ENCODE results near the gene TCHP.

Gene TCHP

DNA sequence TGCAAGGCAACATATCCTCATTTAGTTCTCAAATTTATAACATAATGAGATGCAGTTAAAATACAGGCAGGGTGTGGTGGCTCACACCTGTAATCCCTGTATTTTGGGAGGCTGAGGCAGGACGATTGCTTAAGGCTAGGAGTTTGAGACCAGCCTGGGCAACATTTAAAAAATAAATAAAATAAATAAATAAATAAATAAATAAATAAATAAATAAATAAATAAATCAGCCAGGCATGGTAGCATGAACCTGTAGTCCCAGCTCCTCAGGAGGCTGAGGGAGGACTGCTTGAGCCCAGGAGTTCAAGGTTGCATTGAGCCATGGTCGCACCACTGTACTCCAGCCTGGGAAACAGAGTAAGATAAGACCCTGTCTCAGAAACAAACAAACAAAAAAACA, 39.4 kb downstream of the TCHP start:
- no peak for DNase-seq

DNA sequence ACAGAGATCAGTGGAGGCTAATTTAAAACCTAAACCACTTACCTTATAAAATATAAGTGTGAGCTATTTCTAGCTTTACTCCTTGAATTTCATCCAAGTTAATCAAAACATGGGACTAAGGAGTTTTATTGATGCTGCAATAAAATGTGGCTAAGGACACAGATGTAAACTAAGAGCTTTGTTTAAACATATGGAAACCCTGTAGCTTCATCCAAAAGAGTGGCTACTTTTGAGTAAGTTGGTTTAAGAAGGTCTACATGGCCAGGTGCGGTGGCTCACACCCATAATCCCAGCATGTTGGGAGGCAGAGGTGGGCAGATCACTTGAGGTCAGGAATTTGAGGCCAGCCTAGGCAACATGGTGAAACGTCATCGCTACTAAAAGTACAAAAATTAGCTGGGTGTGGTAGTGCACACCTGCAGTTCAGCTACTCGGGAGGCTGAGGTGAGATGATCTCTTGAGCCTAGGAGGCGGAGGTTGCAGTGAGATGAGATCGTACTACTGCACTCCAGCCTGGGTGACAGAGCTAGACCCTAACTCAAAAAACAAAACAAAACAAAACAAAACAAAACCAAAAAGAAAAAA, 40.4 kb downstream of the TCHP start:
- no peak for DNase-seq

DNA sequence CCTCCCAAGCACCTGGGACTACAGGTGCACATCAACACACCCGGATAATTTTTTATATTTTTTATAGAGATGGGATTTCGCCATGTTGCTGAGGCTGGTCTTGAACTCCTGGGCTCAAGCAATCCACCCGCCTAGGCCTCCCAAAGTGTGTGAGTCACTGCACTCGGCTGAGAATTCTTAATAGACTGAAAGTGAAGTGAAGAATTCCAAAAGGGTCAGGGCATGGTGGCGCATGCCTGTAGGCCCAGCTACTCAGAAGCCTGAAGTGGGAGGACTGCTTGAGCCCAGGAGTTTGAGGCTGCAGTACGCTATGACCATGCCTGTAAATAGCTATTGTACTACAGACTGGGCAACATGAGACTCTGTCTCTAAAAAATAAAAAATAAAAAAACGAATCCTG, 43.7 kb downstream of the TCHP start:
- DNase-seq = no peak

DNA sequence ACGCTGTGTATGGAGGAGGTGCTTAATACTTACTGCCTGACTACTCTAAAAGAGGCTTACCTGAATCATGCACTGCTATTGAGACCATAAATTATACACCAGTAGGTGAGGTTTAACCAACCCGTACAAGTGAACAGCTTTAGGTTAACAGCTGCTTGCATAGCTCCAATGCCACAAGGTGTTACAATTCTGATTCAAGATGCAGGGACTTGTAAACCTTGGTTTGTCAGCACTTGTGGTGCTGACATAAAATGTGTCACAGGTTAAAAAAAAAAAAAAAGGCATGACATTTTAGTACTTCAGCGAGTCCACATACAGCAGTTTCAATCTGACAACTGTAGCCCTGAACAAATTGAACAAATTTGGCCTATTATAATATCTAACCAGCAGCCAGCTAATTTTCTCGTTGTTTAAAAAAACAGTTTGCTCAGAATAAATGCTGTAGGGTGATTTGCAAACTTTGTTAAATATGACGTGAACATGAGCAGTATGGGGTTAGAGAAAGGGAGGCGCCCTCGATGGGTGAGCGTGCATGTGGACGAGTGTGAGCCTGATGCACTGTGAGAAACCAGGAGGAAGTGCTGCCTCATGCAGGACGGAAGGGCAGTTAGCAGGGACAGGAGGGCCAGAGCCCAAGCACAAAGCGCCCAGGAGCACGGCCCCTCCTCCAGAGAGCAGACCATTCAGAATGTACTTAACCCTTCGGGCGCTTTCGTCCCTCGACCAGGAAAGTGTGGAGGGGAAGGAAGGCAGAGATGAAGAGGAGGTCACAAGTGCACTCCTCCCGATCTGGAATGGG, 44.7 kb downstream of the TCHP start:
- no peak for DNase-seq

DNA sequence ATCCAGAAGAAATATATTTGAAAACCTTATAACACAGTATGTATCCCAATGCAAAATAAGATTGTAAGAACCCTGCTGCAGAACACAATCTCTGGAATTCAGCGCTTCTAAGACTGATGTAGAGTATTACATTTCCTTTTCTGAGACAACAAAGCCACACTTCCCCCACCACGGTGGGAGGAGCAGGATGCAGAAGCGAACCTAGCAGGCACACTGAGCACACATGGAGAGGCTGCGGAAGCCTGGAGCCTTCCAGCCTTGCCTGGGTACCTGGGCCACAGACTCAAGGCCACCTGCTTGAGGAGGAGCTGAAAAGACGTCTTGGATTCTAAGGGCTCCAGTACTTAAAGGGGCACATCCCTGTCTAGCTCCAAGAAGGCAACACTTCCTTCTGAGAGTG, 46.4 kb downstream of the TCHP start:
- DNase-seq = no peak

DNA sequence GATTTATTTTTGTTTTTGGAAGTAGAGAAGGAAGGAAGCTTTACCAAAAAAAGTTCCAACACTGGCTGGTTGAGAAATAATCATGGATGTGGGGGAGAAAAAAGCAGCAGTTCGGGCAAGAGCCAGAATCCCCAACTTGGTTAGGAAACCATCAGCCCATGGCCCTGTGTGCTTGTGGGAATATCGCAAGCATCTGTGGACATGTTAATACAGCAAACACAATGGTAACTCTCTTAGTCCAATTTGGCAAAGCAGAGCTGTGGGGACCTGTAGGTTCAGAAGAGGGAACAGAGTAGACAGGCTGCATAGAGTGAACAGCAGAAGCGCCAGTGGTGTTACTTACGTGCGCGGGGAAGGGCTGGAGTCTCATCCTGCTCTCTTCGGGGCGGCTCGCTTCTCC, 46.8 kb downstream of the TCHP start:
- DNase-seq = no peak

DNA sequence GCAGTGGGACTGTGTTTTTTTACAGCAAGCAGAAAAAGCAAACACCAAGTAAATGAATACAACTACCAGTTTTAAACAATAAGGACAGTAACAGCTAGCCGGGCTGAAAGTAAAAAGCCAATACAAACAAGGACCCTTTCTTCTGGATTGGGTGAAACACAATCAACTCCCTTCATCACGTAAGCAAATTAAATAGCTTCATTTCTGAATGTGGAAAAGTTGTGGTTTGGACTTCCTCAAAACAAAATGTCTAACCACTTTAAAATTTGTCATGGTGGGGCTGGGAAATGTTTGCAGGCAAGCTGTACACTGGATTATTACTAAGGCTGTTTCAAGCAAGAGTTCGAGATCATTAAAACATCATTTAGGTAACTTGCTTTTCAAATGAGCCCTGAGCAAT, 47.4 kb downstream of the TCHP start:
- no peak for DNase-seq

DNA sequence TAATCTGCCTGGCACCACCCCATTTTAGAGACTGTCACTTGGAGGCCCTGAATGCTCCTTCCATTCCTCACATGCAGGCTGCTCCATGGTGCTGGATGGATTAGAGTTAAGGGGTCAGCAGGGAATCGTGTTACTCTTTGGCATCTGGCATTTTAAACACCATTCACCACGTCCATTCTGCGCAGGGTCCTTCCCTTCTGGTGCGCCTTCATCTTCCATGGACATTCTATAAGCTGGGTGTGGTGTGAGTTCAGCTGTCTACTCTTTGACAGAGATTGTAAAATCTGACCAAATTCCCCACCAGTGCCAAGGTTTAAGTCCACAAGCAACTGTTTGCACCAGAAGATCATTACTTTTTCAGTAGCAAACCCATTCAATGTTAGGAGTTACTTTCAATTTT, 48.3 kb downstream of the TCHP start:
- DNase-seq = no peak

DNA sequence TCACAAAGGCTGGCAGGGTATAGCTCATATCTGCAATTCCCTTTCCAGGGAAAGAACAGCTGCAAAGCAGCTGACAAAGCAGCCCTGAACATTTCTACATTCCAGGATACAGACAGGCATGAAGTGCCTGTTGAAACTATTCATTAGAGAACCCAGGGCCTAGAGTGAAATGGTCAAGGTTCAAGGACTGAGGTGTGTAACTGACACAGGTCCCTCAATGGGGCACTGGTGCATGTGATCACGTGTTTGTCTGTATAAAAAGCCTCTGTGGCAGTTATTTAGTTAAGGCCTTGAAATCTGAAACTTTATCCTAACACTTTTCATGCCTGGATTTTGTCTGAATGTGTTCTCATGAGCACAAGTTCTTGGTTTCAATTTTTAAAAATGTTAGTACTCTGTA, 49.0 kb downstream of the TCHP start:
- DNase-seq = no peak

DNA sequence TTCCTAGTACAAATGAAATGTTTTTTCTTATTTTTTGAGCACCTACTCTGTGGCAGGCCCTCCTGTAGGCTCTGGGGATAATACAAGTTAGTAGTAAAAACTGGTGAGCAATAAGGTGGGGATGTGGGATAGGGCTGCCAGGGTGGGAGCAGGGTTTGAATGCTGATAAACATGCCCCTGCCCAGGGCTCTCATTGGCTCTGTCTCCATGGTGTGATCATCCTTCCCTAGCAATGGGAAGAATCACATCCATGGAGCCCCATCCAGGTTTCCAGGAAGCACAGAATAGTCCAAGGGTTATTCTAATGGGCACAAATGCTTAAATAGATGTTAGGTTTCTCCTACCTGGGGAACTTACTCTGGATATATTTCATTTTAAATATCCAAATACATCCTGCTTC, 50.6 kb downstream of the TCHP start:
- DNase-seq = no peak

DNA sequence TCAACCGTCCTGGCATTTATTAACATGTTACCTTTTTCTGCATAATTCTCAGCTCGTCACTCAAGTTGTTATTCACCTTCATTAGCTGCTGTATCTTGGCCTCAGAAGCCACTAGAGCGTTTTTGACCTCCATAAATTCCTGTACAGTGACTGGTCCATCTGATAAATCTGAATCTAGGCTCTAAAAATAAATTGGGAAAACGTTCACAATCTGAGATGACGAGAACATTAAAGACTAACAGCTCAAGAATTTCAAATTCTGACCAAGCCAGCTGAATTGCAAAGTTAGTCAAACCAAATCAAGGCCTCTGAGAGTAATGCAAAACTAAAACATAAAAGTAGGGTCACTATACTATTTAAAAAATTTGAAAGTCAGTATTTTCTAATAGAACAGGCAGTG, 51.1 kb downstream of the TCHP start:
- DNase-seq = no peak

DNA sequence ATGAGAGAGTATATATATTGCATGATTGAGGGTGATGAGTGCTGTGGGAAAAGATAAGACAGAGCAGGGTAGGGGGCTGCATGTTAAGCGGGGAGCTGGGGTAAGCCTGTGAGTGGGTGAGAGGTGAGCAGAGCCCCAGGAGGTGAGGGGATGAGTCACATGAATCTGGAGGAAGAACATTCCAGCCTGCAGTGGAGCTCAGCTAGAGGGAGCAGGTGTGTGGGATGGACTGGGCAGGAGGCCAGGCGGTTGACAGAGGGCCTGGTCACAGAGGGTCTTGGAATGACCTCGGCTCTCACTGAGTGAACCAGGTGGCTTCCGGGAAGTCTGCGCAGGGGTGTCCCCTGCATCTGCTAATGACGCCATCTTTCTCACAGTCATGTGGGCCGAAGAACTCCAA, 51.7 kb downstream of the TCHP start:
- DNase-seq = no peak

DNA sequence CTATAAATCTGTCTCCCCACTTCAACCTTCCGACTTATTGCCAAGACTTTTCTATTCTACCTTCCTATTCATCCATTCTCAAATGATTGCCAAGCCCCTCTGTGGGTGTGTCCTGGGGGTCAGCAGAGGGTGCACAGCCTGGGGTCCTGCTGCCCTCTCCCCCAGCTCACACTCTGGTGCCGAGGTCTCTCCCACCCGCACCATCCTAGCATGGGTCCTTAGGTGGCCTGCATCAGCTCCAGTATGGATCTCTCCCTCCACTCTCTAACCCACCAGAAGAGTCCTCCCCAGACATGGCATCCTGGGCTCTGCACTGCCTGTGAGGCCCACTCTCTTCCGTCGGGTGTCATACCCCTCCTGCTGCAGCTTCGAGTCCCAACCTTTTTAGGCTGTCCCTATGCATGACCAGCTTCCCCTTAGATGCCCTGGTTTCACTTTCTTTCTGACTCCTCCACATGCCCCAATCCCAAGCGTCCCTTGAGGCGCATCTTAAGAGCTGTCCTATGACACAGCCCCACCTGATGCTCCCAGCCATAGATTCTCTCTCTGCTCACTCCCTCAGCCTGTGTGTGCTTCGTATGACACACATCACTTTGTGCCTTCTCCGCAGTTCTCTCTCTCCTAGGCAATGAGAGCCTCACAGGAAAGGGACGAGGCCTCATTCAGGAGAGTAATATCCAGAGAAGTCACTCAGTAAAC, 52.2 kb downstream of the TCHP start:
- DNase-seq = no peak

DNA sequence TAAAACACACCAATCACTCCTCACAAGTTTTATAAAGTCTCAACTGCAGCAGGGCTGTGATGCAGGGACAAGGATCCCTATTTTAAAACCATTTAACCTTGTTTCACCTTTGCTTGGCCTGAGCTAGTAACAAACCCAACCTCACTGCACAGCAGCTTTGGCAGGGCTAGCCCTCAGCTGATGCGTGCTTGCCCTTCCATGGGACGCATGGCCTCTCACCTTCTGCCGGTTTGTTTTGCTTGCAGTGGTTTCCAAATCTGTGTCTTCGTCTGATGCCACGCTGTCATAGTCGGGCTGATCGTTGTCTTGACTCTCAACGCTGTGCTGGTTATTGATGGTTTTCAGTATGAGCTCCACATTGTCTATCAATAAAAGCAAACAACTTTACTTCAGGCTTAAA, 52.8 kb downstream of the TCHP start:
- DNase-seq = no peak

DNA sequence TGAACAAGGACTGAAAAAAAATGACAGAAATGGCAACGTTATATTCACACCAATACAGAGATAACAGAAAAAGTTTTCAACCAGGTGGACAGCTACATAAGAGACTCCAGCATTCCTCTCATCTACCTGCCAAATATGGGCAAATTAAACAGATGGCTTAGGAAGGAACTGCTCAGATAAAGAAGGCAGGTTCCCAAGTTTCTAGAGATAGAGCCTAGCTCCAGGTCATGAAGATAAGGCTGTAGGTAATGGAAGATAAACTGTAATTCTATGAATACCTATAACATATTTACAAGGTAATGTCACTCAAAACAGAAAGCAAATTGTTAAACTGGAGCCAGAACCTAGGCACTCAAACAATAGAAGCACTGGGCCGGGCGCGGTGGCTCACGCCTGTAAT, 53.6 kb downstream of the TCHP start:
- no peak for DNase-seq

DNA sequence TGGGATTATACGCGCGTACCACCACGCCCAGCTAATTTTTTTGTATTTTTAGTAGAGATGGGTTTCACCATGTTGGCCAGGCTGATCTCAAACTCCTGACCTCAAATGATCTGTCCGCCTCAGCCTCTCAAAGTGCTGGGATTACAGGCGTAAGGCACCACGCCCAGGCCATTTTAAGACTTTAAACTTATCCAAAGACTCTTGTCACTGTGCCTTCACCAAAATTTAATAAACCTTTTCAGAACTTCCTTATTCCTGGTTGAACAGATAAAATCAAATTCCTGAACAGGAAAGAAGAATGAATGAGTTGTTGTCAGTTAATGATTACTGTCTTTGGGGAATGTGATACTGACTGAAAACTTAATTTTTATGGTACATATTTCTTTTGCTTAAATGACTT, 58.3 kb downstream of the TCHP start:
- DNase-seq = no peak

DNA sequence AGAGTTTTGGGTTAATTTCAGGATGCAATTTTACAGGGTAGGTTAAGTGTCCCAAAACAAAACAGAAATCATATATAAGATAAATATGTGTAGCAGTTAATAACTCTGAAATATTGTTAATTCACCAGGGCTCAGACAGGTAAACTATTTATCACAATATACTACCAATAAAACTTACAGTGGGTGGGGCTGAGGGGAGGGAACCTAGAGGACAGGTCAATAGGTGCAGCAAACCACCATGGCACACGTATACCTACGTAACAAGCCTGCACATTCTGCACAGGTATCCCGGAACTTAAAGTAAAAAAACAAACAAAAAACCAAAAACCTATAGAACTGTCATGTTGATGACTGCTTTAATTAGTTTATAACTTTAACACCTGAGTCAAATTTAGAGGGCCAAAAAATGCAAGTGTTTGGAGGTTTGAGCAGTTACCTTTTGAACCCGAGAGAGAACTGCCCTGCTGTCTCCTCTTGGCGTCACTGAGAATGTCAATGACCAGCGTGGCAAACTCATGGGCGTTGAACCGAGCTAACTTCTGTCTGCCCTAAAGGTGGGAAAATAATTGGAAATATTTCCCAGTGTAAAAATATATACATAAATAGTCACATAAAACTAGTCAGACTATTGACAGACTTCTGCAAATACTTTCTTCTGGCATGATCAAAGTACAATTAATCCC, 59.5 kb downstream of the TCHP start:
- no peak for DNase-seq

DNA sequence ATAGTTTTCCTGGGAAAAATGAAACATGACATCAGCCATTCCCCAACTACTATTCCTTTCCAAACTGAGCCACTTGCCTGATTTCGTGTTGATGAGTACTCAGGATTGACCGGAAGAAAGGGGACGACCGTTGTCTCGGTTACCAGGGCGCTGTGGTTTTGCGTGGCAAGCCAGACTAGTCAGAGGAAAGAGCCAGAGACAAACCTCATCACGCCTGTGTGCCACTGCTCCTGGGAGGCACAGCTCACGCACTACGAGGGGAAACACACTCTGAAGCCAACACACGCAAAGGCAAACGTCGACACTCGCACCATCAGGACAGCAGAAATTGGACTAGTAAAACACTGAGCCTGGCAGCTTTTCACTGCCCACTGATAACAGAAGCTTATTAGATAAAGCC, 61.1 kb downstream of the TCHP start:
- no peak for DNase-seq

DNA sequence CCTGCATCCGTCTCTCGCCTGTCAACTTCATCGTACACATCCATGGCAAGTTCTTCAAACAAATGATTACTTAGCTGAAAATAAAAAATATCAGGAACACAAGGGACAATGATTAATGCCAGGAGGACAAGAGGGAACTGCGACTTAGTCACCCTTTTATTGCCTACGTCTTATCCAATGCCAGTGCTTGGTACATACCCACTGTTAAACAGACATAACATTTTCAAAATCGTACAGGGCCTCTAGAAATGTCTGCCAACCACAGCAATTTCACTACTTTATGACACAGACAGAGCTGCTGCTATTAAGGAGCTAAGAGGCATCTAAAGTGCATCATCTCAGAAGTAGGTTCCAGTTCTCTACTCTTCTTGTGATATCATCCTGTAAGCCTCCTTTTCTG, 61.5 kb downstream of the TCHP start:
- DNase-seq = no peak

DNA sequence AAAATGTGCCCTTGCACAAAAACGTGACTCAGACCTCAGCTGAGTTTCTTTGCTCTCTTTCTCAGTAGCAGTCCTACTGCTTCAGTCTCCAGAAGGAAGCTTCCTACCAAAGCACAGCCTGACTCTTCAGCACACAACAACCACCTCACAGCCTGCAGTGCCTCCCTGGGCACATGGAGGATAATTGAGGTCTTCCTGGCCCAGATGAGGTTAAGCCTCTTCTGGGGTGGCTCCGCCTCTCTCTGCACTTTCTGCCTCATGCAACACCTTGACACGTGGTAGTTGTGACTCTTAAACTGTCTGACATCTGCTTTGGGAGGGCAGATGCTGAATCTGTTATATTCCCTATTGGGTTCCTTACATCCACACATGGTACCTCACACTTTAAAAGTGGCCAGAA, 62.3 kb downstream of the TCHP start:
- DNase-seq = no peak

DNA sequence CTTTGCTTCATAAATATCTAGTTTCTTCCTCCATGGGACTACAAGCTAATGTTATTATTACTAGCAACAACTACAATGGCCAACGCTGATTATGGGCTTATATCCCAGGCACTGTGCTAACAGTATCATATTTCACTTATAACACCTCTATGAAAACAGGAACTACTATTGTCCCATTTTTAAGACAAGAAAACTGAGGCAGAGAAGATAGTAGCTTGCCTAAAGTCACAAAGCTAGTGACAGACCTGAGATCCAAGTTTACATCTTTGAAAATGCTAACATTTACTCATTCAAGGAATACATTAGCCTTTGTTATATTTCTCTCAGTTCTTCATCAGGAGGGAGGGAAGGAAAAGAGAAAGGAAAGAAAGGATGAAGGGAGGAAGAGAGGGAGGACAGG, 63.3 kb downstream of the TCHP start:
- no peak for DNase-seq

DNA sequence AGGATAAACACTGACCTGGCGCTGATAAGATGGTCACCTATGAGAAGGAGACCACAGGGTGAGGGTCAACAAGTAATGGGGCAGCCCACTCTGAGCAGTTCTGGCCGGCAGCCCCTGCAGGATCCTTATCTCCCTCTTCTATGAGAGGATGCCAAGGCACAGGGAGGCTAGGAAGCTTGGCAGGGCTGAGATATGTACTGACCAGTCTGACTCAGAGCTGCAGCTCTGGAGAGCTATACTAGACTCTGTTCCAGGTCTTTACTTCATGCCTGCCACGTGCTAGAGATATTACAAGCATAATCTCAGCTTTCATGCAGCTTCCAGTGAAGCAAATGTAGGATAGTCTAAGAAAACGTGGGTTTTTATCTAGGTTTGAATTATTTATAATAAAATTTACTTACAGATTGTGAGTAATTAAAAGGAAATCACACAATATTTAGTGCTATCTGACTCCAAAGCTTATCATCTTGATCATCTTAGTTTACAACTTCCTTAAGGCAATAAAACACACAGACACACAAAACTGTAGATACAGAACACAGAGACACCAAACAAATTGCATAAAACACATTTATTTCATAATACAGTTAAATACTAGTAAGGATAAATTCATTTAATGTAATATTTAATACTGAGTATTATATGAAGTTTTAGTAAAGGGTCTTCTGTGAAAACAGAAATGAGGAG, 63.8 kb downstream of the TCHP start:
- no peak for DNase-seq

DNA sequence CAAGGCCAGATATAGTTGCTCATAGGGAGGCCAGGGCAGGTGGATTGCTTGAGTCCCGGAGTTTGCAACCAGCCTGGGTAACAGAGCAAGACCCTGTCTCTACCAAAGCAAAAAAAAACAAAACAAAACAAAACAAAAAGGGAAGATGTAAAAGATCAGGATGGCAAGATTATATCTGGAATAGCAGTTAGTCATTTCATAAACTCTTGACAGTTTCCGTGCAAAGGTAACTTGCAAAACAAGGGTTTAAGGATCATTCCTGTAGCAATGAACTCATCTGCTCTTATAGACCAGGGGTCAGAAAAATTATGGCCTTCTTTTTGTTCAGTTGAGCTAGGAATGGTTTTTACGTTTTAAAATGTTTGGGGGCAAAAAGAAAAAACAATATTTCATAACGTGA, 66.5 kb downstream of the TCHP start:
- DNase-seq = no peak

Measured in activated T-cell treated with anti-CD3 and anti-CD28 coated beads, Interleukin-2, amount 50 U/mL, for 1 hour (primary cell).